ENCODE data around the gene ADAMTS8.
"Not testable (repeated sequence)": the region's sequence is repeated elsewhere in the genome, so short reads cannot be mapped to it uniquely, and the experiment has no call there.

Gene ADAMTS8

GRCh38 chr11:130438401-130439159 is 10.2 kb upstream of the ADAMTS8 start:
- H3K9ac ChIP-seq (ENCODE audit: low read depth, low read length); H3K36me3 ChIP-seq (ENCODE audit: insufficient read depth, low read length); H3K9me3 ChIP-seq (ENCODE audit: control insufficient read depth, insufficient read depth, low read length); H3K4me1 ChIP-seq (ENCODE audit: insufficient read depth, low read length): not testable (repeated sequence)

GRCh38 chr11:130437848-130438247 is 9.4 kb upstream of the ADAMTS8 start:
- Histone ChIP-seq H3K9ac (ENCODE audit: low read depth, low read length) (no peak overlapping the region), H3K4me1 (ENCODE audit: insufficient read depth, low read length) (no peaks in the 10 kb centered on the region), H3K9me3 (ENCODE audit: control insufficient read depth, insufficient read depth, low read length) (0 out of 2 replicates have a peak, but pooled peaks cover 2% of the 10 kb centered on the region), H3K36me3 (ENCODE audit: insufficient read depth, low read length) (no peaks in the 10 kb centered on the region)

GRCh38 chr11:130436171-130436570 is 7.8 kb upstream of the ADAMTS8 start:
- H3K9me3 ChIP-seq (ENCODE audit: control insufficient read depth, insufficient read depth, low read length), result 0 out of 2 replicates have a peak, but pooled peaks cover 2% of the 10 kb centered on the region
- no peak overlapping the region for H3K9ac ChIP-seq (ENCODE audit: low read depth, low read length)
- H3K4me1 ChIP-seq (ENCODE audit: insufficient read depth, low read length), result no peaks in the 10 kb centered on the region
- no peaks in the 10 kb centered on the region for H3K36me3 ChIP-seq (ENCODE audit: insufficient read depth, low read length)

DNA sequence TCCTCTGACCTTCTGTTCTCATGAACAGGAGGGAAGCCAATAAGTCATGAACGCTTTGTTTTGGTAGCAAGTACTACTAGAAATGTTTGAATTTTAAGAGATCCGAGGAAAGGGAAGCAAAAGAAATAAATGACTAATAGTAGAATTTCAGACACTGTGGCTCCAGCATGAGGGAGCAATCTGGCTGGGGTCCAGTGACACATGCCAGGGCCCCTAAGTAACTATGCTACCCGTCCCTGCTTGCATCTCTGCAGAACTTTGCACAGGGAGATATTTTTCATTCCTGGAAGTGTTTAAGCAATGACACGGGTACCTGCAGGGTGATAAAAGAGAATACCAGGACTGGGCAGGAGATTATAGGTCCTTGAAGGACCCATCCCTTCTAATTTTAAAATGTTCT is 7.3 kb upstream of the ADAMTS8 start:
- Histone ChIP-seq H3K4me1 (ENCODE audit: insufficient read depth, low read length) (no peaks in the 10 kb centered on the region), H3K36me3 (ENCODE audit: insufficient read depth, low read length) (no peaks in the 10 kb centered on the region)

GRCh38 chr11:130434521-130435223 is 6.3 kb upstream of the ADAMTS8 start:
- Histone ChIP-seq H3K4me1 (ENCODE audit: insufficient read depth, low read length) (no peaks in the 10 kb centered on the region), H3K9me3 (ENCODE audit: control insufficient read depth, insufficient read depth, low read length) (no peaks in the 10 kb centered on the region), H3K36me3 (ENCODE audit: insufficient read depth, low read length) (no peaks in the 10 kb centered on the region), H3K9ac (ENCODE audit: low read depth, low read length) (peak overlapping the region; percentile 75)

More for the DNA sequence above, 7.3 kb upstream of the ADAMTS8 start:
- H3K9ac ChIP-seq (ENCODE audit: low read depth, low read length), result no peak overlapping the region
- H3K9me3 ChIP-seq (ENCODE audit: control insufficient read depth, insufficient read depth, low read length), result 0 out of 2 replicates have a peak, but pooled peaks cover under 1% of the 10 kb centered on the region

- no peak overlapping the region for H3K9ac ChIP-seq (ENCODE audit: low read depth, low read length)
- H3K9me3 ChIP-seq (ENCODE audit: control insufficient read depth, insufficient read depth, low read length), result no peaks in the 10 kb centered on the region
- no peaks in the 10 kb centered on the region for H3K4me1 ChIP-seq (ENCODE audit: insufficient read depth, low read length)
- no peaks in the 10 kb centered on the region for H3K36me3 ChIP-seq (ENCODE audit: insufficient read depth, low read length)
These were observed 4.9 kb upstream of the ADAMTS8 start for GRCh38 chr11:130433357-130433756.

- Histone ChIP-seq H3K9ac (ENCODE audit: low read depth, low read length) (no peak overlapping the region), H3K36me3 (ENCODE audit: insufficient read depth, low read length) (no peaks in the 10 kb centered on the region), H3K4me1 (ENCODE audit: insufficient read depth, low read length) (no peaks in the 10 kb centered on the region), H3K9me3 (ENCODE audit: control insufficient read depth, insufficient read depth, low read length) (no peaks in the 10 kb centered on the region)
These were observed 3.4 kb upstream of the ADAMTS8 start for GRCh38 chr11:130431801-130432200.

- no peaks in the 10 kb centered on the region for H3K9me3 ChIP-seq (ENCODE audit: control insufficient read depth, insufficient read depth, low read length)
These were observed 2.9 kb upstream of the ADAMTS8 start for GRCh38 chr11:130431331-130431773.

GRCh38 chr11:130429983-130430382 is 1.6 kb upstream of the ADAMTS8 start:
- no peaks in the 10 kb centered on the region for H3K4me1 ChIP-seq (ENCODE audit: insufficient read depth, low read length)
- no peak overlapping the region for H3K9ac ChIP-seq (ENCODE audit: low read depth, low read length)
- H3K36me3 ChIP-seq (ENCODE audit: insufficient read depth, low read length), result no peaks in the 10 kb centered on the region
- no peaks in the 10 kb centered on the region for H3K9me3 ChIP-seq (ENCODE audit: control insufficient read depth, insufficient read depth, low read length)

More at GRCh38 chr11:130431331-130431773, 2.9 kb upstream of the ADAMTS8 start:
- Histone ChIP-seq H3K36me3 (ENCODE audit: insufficient read depth, low read length) (no peaks in the 10 kb centered on the region), H3K9ac (ENCODE audit: low read depth, low read length) (no peak overlapping the region), H3K4me1 (ENCODE audit: insufficient read depth, low read length) (no peaks in the 10 kb centered on the region)

- H3K4me1 ChIP-seq (ENCODE audit: insufficient read depth, low read length), result no peaks in the 10 kb centered on the region
These were observed 792 bp upstream of the ADAMTS8 start for GRCh38 chr11:130429120-130429681.

GRCh38 chr11:130427581-130428315 is 661 bp downstream of the ADAMTS8 start:
- no peaks in the 10 kb centered on the region for H3K36me3 ChIP-seq (ENCODE audit: insufficient read depth, low read length)
- H3K9ac ChIP-seq (ENCODE audit: low read depth, low read length), result peak overlapping the region; percentile 55
- no peaks in the 10 kb centered on the region for H3K9me3 ChIP-seq (ENCODE audit: control insufficient read depth, insufficient read depth, low read length)
- no peaks in the 10 kb centered on the region for H3K4me1 ChIP-seq (ENCODE audit: insufficient read depth, low read length)

More at GRCh38 chr11:130429120-130429681, 792 bp upstream of the ADAMTS8 start:
- peak overlapping the region; percentile 36; the same call in 1 of the 2 replicates for H3K9ac ChIP-seq (ENCODE audit: low read depth, low read length)
- H3K9me3 ChIP-seq (ENCODE audit: control insufficient read depth, insufficient read depth, low read length), result no peaks in the 10 kb centered on the region
- no peaks in the 10 kb centered on the region for H3K36me3 ChIP-seq (ENCODE audit: insufficient read depth, low read length)

GRCh38 chr11:130426837-130427341 is 1.5 kb downstream of the ADAMTS8 start:
- Histone ChIP-seq H3K9me3 (ENCODE audit: control insufficient read depth, insufficient read depth, low read length) (no peaks in the 10 kb centered on the region), H3K4me1 (ENCODE audit: insufficient read depth, low read length) (no peaks in the 10 kb centered on the region), H3K9ac (ENCODE audit: low read depth, low read length) (peak overlapping the region; percentile 55; the same call in 1 of the 2 replicates), H3K36me3 (ENCODE audit: insufficient read depth, low read length) (no peaks in the 10 kb centered on the region)

DNA sequence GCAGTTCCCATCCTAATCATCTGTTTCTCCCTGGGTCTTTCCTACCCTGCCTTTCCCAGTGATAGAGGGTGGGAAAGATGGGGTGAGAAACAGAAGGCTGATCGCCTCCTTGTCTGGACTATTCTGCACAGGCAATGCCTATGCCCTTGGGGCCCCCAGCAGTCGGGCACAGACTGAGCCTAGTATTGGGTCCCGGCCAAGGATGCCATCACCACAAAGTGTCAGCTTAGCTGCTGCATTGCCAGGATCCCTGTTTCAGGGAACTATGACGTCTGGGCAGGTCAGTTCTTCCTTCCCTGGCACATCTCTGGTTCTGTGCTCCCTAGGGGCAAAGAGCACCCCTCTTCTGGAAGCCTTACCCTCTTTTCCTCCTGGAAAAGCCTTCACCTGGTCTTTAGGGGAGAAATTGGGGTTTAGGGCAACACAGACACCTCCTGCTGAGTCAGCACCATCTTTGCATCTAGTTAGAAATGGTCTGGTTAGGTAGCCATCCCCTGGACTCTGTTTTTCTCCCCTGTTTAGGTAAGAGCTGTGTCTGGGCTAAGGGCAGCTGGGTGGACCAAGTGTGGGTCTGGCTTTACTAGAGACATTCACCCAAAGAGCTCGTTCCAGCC is 2.1 kb downstream of the ADAMTS8 start:
- no peaks in the 10 kb centered on the region for H3K9me3 ChIP-seq (ENCODE audit: control insufficient read depth, insufficient read depth, low read length)
- H3K36me3 ChIP-seq (ENCODE audit: insufficient read depth, low read length), result no peaks in the 10 kb centered on the region
- no peaks in the 10 kb centered on the region for H3K4me1 ChIP-seq (ENCODE audit: insufficient read depth, low read length)
- H3K9ac ChIP-seq (ENCODE audit: low read depth, low read length), result no peak overlapping the region
